ENCODE data around the gene CDH26. TPM values are rescaled to one million over a fixed set of nuclear protein-coding genes. Genes with fewer than 3 reads are reported as not detected.

CDH26 gene
- total and polyA plus RNA-seq, 2 of the 13 experiments (the other 11 are each of a cell fraction or from before 2014, with no cell fraction given) = 0.40 to 1.1 TPM

- TF ChIP-seq ZBED4 (CRISPR knock-in tag; IDR thresholded peaks at IDR 0.05; ENCODE audit: borderline replicate concordance) (peak; percentile 84; the same call in 1 of the 2 replicates), CHD4 (IDR thresholded peaks at IDR 0.05; ENCODE audit: borderline replicate concordance, low read length) (no peak), RBFOX2 (IDR thresholded peaks at IDR 0.05; ENCODE audit: low read depth, low read length) (0 out of 2 replicates have a peak, but pooled peaks have one; percentile 22), NFYC (CRISPR knock-in tag; IDR thresholded peaks at IDR 0.05) (no peak), SAFB2 (CRISPR knock-in tag; IDR thresholded peaks at IDR 0.05; ENCODE audit: borderline replicate concordance, low read depth) (0 out of 2 replicates have a peak, but pooled peaks have one; percentile 26), HMGXB4 (CRISPR knock-in tag; IDR thresholded peaks at IDR 0.05; ENCODE audit: borderline replicate concordance in 1 of 2, low read depth in 1 of 2) (peak; percentile 90 to 96), ZBTB40 (IDR thresholded peaks at IDR 0.05) (no peak), ZBTB40 (CRISPR knock-in tag; IDR thresholded peaks at IDR 0.05) (peak; percentile 53; the same call in 1 of the 2 replicates), ZSCAN5A (CRISPR knock-in tag; IDR thresholded peaks at IDR 0.05; ENCODE audit: borderline replicate concordance) (no peak), ZFYVE20 (CRISPR knock-in tag; IDR thresholded peaks at IDR 0.05; ENCODE audit: borderline replicate concordance, low read depth) (no peak), ZBTB38 (CRISPR knock-in tag; IDR thresholded peaks at IDR 0.05) (0 out of 2 replicates have a peak, but pooled peaks have one; percentile 41)
Observed at GRCh38 chr20:59933849-59934585, 24.2 kb upstream of the CDH26 start (continued).

Data from HepG2 (cell line).